GM21447 (cell line): ENCODE measurements around the gene AOPEP.

Source experiments
- ATAC-seq: cut with Tn5 transposase; IDR thresholded peaks from one replicate; pipeline ENCODE4 v1.9.1; 2021; ENCODE audit not compliant: unreplicated experiment

Gene AOPEP

DNA sequence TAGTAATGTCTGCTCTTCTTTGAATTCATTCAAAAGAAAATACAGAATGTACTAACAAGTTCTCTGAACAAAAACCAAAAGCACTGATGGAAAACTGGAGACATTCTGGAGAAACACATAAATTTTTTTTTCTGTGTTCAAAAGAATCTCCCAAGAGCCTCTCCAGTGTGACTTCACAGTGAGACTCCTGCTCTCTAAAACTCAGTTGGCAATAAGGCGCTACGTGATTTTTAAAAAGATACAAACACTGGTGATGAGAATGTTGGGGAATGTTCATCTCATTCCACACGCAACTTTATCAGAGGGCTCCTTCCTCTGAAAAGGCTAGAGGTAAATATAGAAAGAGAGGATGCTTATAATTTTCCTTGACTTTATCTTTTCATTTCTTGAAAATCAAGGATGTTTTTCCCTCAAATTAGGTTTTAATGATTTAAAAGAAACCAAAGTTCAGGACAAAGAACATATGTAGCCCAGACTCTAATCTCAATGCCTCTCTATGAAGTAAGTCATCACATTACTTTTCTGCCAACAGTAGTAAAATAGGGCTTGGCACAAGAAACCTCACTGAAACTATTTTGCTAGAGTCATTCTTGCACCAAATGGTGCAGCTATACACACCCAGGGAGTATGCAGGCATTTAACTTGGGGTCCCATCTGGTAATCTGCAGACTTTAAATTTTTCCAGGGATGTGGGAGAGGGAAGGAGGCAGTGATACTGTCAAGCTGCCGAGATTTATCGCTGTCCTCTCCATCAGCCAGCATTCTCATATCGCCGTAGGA is 12.9 kb upstream of the AOPEP start:
- no peak for ATAC-seq

DNA sequence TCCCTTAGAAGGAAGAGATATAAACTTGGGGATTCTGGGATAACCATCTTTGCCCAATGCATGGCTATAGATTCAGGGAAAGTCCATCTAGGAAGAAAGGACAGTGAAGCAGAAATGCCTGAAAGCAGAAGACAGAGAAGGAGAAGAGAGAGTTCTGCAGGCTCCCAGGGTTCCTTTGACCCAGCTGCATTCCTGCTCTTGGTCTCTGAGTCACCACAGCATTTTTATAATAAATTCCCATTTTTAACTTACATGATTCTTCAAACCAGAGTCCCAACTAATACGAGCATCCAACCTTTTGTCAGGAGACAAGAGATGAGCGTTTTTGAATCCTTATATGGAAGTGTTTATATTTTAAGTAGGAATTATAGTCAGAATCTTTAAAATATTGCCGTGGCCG is 12.0 kb upstream of the AOPEP start:
- ATAC-seq, result no peak

DNA sequence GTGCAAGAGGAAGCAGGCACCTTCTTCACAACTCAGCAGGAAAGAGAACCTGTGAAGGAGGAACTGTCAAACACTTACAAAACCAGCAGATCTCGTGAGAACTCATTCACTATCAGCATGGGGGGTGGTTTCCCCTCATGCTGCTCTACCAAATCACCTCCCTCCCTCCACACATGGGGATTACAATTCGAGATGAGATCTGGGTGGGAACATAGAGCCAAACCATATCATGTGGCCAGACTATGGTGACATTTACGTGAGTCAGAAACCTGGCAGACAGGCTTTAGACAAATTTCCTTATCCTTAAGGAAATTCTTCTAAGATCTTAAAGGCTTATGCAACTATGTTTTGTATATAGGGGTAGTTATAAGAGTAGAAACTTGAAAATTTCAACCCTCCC is 8.7 kb upstream of the AOPEP start:
- no peak for ATAC-seq

DNA sequence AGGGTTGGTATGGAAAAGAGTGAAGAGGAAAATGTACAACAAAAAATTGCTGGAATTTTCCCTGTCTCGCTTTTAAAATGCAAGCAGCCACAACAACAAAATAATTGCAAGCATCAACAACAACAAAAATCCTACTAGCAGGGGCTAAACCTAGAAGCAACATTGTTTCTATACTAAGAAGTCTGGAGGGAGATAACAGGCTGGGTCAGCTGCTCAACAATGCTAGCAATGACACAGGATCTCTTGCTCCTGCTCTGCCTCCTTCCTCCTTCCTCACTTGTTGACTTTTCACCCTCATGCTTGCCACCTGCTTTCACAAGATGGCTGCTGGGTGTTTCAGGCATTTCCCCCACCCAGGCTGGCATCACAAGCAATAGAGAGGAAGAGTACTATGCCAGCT is 7.6 kb upstream of the AOPEP start:
- no peak for ATAC-seq

DNA sequence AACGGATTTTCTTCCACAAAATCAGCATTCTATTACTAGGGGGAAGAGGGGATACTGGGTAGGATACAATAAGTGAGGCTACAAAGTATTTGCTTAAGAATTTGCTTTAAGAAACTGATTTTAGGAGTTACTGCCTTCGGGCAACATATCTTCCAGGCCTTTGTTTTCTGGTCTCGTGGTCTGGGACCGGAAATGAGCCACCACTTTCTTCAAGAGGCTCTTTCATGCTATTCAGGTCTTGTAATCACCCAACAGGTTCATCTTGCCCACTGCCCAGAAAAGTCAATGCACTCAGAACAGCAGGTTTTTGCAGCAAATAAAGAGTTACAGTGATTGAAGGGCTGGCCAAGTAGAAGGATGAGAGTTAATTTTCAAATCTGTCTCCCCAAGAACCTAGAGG is 6.6 kb upstream of the AOPEP start:
- no peak for ATAC-seq

DNA sequence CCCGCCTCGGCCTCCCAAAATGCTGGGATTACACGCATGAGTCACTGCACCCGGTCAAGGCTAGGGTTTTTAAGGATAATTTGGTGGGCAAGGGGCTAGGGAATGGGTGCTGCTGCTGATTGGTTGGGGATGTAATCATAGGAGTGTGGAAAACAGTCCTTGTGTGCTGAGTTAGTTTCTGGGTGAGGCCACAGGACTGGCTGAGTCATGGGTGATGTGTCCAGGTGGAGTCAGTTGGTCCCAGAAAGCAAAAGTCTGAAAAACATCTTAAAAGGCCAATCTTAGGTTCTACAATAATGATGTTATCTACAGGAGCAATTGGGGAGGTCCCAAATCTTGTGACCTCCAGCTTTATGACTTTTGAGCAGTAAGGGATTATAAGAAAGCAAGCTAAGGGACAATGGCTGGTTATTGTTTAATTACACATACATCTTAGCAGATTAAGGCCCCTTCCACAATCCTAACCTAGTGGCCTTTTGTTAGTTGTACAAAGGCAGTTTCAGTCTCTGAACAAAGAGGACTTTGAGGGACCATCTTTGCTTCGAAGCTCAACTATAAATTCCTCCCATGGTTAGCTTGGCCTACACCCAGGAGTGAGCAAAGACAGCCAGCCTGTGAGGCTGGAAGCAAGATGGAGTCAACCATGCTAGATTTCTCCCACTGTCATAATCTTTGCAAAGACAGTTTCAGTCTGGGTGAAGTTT is 5.5 kb upstream of the AOPEP start:
- no peak for ATAC-seq

DNA sequence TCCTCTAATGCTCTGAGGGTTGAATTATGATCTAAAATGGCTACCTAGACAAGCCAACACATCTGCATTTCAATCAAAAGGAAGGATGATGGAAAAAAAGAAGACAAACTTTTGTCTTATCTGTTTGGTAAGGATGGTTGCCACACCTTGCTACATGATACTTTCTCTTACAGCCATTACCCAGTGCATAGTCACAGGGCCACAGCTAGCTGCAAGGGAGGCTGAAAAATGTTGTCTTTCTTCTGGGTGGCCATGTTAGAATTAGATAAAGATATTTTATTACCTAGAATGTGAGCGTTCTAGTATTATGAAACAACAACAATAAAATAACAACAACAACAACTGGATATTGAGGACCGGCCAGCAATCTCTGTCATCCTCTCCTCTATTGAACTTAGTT is 4.7 kb upstream of the AOPEP start:
- ATAC-seq, result no peak

DNA sequence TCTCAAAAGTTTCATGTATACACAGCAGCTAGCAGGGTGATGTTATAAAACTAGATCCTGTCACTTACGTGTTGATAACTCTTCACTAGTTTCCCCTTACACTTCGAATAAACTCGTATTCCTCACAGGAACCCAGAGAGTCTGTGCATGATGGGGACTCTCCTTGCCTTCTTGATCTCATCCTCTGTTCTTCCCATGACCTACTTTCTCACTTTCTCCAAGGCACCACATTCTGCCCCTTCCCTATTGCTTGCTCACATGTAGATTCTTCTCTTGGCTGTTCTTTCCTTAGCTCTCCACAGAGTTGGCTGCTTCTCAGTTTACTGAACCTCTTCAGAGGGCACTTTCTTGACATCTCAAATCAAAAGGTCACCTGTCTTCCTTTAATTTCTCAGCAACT is 1.2 kb upstream of the AOPEP start:
- ATAC-seq, result no peak

DNA sequence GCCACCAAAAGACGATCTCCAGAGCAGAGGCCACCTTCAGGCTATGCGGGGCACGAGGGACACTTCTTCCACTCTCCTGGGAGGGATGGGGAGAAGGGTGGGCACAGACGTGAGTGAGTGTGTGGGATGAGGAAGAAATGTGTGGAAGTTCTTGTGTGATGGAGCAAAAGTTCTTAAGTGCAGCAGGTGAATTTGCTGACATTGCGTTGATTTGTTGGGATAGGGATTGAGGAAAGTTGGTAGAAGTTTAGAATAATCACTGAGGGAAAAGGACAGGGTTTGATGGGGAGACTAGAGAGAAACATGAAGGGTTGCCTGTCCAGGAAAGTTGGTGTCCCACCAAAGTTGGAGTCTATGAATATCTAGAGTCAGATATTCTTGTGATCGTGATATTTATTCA is 2.2 kb downstream of the AOPEP start:
- ATAC-seq, result no peak

DNA sequence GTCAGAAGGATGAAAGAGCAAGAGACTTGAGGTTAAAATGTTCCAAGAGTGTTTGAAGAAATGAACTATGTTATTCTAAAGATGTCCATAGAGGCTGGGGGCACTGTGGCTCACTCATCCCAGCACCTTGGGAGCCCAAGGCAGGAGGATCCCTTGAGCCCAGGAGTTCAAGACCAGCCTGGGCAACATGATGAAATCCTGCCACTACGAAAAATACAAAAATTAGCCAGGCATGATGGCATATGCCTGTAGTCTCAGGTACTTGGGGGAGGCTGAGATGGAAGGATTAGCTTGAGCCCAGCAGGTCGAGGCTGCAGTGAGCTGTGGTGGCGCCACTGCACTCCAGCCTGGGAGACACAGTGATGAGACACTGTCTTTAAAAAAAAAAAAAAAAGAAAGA is 2.7 kb downstream of the AOPEP start:
- no peak for ATAC-seq

DNA sequence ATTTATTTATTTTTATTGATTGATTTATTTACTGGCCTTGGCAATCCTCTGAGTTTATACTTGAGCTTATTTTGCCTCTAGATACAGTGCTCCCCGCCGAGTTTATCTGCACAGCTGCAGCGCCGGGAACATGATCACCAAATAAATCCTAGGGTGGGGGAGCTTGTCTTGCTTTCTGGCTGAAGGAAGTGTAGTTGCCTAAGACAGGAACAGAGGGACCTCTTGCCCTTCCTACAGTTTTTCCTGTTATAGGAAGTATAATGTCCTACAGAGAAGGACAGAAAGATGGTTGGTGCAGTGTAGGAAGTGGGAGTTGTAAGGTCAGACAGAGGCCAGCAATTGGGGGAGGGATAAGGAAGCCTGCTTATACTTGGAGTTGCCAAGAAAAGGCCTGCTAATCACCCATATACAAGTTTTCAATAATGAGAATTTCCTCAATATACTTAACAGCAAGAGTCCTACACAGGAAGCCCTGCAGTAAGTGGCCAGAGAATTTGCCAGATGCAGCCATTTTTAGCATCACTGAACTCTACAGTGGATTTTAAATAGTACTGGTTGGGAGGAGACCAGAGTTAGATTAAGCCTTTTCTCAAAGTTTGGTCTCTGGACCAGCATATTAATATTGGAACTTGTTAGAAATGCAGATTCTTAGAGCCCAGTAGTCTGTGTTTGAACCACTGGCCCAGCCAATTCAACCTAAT is 7.7 kb downstream of the AOPEP start:
- ATAC-seq, result no peak

DNA sequence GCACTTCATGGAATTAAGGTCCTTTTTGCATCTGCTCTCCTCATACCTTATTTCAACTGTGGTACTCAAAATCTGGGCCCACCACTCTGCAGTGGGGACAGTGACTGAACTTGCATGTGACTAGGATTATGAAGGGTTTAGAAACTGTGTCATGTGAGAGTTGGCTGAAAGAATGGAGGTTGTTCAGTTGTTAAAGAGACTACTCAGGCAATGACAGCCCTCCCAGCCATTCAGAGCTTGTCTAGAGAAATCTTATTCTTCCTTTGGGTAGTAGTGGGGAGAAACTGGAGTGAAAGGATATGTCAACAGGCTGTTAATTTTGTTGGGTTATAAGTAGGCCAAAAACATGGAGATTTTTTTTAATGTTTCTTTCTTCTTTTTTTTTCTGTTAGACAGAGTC is 10.3 kb downstream of the AOPEP start:
- ATAC-seq, result no peak

DNA sequence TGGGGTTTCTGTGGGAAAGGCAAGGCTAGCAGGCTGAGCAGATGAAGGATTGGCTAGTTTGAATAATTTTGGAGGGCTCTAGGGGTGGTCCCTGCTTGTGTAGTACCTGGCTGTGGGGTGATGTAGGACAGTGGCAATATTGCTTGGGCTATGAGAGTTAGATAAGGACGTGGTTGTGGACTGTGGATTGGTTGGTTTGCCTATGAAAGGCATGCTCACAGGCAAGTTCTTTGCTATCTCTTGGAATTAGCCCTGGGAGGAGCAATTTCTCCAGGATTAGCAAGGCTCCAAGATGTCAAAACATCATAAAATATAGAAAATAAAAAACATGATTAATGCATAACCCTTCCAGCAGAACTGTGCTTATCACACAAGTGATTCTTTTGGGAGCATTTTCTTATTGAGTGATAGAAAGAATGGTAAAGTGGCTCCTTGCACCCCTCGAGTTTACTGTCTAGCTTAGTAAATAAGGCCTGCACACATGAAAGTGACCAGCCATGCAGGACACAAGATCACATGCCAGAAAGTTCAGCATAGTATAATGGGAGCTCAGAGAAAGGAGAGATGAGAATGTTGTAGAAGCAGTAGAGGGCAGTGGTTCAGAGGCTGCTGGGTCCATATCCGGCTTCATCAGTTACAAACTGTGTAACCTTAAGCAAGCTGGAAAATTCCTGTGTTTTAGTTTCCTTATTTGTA is 13.8 kb downstream of the AOPEP start:
- no peak for ATAC-seq

DNA sequence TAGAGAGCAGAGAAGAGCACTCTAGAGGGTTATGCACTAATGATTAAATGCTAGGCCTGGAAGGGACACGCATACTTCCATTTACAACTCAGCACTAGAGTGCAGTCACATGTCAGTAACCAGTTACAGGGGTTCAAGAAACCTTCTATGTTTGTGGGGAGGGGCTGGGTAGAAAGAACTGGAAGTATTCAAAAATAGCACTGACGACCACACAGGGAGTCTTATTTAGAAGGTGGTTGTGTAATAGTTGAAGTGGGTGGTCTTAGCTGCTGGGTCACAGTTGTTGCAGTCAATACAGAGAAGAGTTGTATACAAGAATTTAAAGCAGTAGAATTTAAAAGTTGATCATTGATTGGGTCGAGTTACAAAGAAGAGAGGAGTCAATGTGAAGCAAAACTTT is 15.4 kb downstream of the AOPEP start:
- ATAC-seq, result no peak

DNA sequence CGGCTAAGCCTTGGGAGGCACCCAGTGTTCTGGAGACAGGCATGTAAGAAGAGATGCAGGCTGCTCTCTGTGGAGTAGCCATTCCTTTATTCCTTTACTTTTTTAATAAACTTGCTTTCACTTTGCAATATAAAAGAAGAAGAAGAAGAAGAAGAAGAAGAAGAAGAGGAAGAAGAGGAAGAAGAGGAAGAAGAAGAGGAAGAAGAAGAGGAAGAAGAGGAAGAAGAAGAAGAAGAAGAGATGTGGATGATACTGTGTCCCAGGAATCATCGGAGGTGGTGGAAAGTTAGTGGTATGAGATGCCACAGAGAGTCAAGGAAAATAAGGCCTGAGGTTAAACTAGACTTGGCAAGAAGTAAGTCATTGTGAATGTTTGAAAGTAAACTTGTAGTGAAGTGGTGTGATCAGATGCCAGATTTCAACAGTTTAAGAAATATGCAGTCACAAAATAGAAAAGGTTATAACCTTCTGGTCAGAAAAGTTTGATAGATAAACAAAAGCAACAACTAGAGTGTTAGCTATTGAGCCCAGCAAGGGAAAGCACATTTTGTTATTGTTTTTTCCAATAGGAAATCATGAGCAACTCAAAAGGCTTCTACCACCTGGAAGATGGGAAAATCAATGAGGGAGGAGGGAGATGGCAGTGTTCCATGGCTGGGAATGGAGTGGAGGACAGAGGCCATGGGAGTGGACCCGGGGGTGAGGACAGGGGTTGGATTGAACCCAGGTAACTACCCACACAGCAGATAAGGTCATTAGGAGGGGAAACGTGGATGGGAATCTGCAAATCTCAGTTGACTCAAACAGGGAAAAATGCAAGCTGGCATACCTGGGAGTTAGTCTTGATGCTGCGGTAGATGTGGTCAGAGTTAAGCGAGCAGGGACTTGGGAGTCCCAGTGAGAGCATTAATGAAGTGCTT is 16.8 kb downstream of the AOPEP start:
- no peak for ATAC-seq

DNA sequence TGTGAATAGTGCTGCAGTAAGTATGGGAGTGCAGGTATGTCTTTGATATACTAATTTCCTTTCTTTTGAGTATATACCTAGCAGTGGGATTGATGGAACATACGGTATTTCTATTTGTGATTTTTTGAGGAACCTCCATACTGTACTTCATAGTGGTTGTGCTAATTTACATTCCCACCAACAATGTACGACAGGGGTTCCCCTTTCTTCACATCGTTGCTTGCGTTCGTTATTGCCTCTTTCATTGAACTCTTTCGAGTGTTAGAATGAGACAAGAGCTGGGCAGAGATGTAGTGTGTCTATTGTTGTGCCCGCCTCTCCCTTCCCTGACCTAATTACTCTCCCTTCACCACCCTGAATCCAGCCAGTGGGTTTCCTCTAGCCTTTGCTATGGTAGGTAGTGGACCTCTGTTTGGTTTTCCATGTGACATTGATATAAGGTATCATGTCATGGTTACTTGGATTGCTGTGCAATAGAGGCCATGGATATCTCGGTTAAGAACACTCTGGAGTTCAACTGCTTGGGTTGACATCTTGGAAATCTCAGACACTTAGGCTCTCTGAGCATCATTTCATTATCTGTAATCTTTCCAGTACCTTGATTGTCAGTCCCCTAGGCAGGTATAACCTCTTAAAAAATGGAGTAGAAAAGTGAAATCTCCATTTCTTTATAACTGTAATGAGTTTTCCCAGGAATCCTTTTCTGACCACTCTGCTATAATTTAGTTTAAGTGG is 19.5 kb downstream of the AOPEP start:
- no peak for ATAC-seq

DNA sequence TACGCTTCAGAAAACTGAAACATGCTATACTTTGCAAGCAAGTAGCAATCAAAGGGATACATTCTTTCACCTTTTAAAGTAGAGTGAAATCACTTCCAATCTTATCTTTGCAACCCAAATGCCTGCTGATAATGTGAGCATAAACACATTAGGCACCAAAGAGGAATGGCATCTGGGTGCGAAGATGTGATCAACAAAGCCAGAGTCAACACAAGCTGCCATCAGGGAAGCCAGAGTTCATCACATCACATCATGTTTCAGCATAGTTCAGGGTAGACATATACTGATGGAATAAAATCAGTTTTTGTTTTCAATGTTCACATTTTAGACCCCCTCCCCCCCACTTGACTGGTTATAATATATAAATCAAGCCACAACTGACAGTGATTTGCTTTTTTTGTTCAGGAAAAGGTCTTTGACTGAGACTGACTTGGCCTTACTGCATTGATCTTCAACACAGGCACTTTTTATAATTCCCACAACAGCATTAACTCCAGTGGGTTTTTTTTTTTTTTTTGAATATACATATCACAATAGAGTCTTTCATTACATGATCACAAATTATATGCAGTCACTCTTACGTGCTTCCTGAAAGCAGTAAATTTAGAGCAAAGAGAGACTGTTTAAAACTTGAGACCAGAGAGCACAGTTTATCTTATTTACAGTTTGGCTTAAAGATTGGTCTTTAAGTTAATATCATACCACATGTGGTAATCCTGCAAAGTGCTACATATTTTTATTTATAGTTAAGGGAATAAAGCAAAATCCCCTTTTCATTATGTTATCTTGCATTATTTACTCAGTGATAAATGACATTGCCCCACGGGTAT is 20.3 kb downstream of the AOPEP start:
- ATAC-seq, result no peak

DNA sequence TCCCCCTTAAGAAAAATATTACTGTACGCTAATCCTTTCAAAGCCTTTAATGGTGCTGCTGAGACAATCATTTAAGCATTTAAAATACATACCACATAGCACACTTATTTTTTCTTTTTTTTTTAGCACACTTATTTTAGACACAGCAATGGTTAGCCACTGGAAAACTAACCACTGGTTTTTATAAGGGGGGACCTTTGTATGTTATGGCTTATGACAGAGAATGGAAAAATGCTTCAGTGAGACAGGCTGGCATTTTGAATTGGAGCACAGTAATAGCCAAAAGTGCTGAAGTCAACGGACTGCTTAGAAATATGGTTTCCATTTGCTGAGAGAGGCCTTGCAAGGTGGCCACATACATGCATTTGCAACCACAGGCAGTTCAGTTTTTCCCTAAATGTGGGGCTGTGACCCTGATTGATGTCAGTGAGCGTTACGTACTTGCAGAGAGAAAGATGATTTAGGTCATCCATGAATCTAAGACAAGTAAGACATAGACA is 28.5 kb downstream of the AOPEP start:
- ATAC-seq, result no peak

DNA sequence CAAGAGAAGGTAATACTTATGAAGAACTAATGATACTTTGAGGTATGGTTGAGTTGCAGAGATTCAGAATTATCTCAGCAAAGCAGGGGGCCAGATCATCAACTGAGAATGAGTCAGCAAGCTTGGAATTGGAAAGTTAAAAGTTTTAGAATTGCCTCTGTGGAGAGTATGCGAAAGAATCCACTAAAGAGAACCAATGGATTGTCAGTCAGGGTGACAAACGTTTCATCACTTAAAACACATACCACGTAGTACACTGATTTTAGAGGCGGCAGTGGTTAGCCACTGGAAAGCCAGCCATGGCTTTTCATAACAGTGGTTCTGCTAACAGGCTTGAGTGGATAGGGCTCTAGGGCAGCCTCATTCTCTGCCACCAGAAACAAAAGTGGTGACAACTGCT is 30.7 kb downstream of the AOPEP start:
- ATAC-seq, result no peak
